Sigmoid colon (tissue), 7 donors: ENCODE measurements around the gene HHAT. TPM values are rescaled to one million over a fixed set of nuclear protein-coding genes. Genes with fewer than 3 reads are reported as not detected.

Experiments used
- DNase-seq: peaks from one replicate; pipeline ENCODE4 v3.0.0-alpha.2; 2019
- H3K27ac ChIP-seq, 4 donors: fragments of 200-600 bp; sonication (generic); one replicate each; pipeline ENCODE4 v1.5.1; 2016 to 2019; ENCODE audit warnings: mild to moderate bottlenecking in 1 of 4
- H3K27me3 ChIP-seq, 3 donors: fragments of 200-600 bp; sonication (generic); one replicate each; pipeline ENCODE4 v1.5.1; 2019; ENCODE audit warnings: mild to moderate bottlenecking in 1 of 3
- H3K36me3 ChIP-seq, 4 donors: fragments of 200-600 bp; sonication (generic); one replicate each; pipeline ENCODE4 v1.5.1; 2016 to 2019
- H3K4me1 ChIP-seq, 4 donors: fragments of 200-600 bp; sonication (generic); one replicate each; pipeline ENCODE4 v1.5.1; 2017 to 2019
- H3K4me3 ChIP-seq, 4 donors: fragments of 200-600 bp; sonication (generic); one replicate each; pipeline ENCODE4 v1.5.1; 2017 to 2019; ENCODE audit warnings: mild to moderate bottlenecking in 2 of 4, moderate library complexity in 1 of 4
- H3K9me3 ChIP-seq, 4 donors: fragments of 200-600 bp in 3 of 4; sonication (generic) in 3 of 4; one replicate each; pipeline versions ENCODE4 v1.5.1 to v1.6.1; 2013 to 2019
- EP300 ChIP-seq, 4 donors: sonication (generic); formaldehyde crosslinking; IDR thresholded peaks; one replicate each; pipeline ENCODE4 v1.6.1; 2017; ENCODE audit warnings: antibody characterized with exemption in 4 of 4
- POLR2A ChIP-seq, 2 donors: fragments of 450-650 bp; IDR thresholded peaks; one replicate each; pipeline ENCODE4 v1.6.1; 2016; ENCODE audit warnings: antibody characterized with exemption in 2 of 2, mild to moderate bottlenecking in 2 of 2, moderate library complexity in 2 of 2
- POLR2AphosphoS5 ChIP-seq, 4 donors: sonication (generic); formaldehyde crosslinking; IDR thresholded peaks; one replicate each; pipeline ENCODE4 v1.6.1; 2017; ENCODE audit warnings: antibody characterized with exemption in 4 of 4
- WGBS, 2 donors: extraction: QIAGEN DNeasy Blood & Tissue Kit; methylation state at CpG; one replicate each; pipeline ENCODE4 v1.1.7; 2013; 5-methylcytosine and 5-hydroxymethylcytosine counted together
- intact Hi-C: fragments of 100-400 bp; cut with DNase I; formaldehyde crosslinking; loops from one replicate; pipeline ENCODE4 v1.15.1; 2023
- polyA plus RNA-seq, 3 donors: library from polyadenylated mRNA; stranded (reverse); fragments of 200-250 nt; gene quantifications; one replicate each; pipeline ENCODE4 v1.2.3, GENCODE V29; 2013
- total RNA-seq, 4 donors: library from RNA; depleted of rRNA; stranded (reverse); fragments of >200 nt; gene quantifications; one replicate each; pipeline ENCODE4 v1.1.0, GENCODE V29; 2016
- TF ChIP-seq, protein P1 (sequence below), 4 experiments: fragments of 450-650 bp in 3 of 4; fragments of 200-600 bp in 1 of 4; IDR thresholded peaks; one replicate each; pipeline ENCODE4 v1.5.1; 2016 to 2019; ENCODE audit warnings: antibody characterized with exemption in 4 of 4, mild to moderate bottlenecking in 3 of 4, moderate library complexity in 2 of 4
- donor health status: healthy with polysubstance abuse.
- donor health status: Bipolar disorder and iron deficiency.
- donor health status: healthy.

The HHAT gene
- total and polyA plus RNA-seq, 7 donors = 0.46 to 6.4 (median 2.1) TPM

DNA sequence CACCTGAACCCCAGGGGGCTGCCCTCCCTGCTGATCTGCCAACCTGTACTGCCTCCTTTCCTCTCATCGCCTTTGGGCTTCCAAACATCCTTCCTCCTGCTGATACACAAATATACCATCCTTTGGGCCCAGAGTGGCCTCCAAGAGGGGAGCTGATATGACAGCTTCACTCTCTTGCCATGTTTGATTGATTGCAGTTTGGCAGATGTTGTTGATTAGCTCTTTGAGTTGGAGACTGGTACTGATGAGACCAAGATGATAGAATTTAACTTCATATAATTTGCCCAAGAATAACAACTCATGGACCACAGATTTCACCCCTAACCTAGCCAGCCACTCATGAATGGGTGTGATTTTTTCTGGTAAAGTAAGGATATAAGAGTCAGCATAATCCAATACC, 227.8 kb downstream of the HHAT start:
- no peaks in the 10 kb centered on the region for H3K27me3 ChIP-seq
- DNase-seq = no peak
- 90 to 98% methylated on average over 1 of the region's 1 CpG for WGBS, 2 donors
- H3K9me3 ChIP-seq = no peaks in the 10 kb centered on the region
- no peak overlapping the region for H3K4me3 ChIP-seq
- intact Hi-C loops = no loop called here
- TF ChIP-seq, protein P1, sequence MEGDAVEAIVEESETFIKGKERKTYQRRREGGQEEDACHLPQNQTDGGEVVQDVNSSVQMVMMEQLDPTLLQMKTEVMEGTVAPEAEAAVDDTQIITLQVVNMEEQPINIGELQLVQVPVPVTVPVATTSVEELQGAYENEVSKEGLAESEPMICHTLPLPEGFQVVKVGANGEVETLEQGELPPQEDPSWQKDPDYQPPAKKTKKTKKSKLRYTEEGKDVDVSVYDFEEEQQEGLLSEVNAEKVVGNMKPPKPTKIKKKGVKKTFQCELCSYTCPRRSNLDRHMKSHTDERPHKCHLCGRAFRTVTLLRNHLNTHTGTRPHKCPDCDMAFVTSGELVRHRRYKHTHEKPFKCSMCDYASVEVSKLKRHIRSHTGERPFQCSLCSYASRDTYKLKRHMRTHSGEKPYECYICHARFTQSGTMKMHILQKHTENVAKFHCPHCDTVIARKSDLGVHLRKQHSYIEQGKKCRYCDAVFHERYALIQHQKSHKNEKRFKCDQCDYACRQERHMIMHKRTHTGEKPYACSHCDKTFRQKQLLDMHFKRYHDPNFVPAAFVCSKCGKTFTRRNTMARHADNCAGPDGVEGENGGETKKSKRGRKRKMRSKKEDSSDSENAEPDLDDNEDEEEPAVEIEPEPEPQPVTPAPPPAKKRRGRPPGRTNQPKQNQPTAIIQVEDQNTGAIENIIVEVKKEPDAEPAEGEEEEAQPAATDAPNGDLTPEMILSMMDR (IDR thresholded peaks at IDR 0.05) = no peak
- TF ChIP-seq EP300 (IDR thresholded peaks at IDR 0.05) (no peak), POLR2AphosphoS5 (IDR thresholded peaks at IDR 0.05) (no peak), POLR2A (IDR thresholded peaks at IDR 0.05) (no peak)
- no peak overlapping the region for H3K27ac ChIP-seq
- no peaks in the 10 kb centered on the region for H3K4me1 ChIP-seq
- no peaks in the 10 kb centered on the region for H3K36me3 ChIP-seq

DNA sequence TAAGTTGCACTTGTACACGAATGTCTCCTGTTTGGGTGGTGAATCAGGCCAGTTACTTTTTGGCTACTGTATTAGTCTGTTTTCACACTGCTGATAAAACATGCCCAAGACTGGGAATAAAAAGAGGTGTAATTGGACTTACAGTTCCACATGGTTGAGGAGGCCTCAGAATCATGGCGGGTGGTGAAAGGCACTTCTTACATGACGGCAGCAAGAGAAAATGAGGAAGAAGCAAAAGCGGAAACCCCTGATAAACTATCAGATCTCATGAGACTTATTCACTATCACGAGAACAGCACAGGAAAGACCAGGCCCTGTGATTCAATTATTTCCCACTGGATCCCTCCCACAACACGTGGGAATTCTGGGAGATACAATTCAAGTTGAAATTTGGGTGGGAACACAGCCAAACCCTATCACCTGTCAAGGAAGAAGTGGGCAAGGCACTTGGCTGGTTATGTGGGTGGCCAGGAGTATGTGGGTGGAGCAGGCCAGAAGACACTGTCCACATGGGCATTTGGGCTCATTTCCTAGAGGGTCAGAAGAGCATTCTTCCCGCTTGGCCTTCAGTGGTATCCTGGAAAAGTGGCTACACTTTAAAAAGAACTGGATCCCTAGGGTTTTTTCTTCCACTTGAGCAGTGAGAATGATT, 228.8 kb downstream of the HHAT start:
- 80 to 87% methylated on average over 7 of the region's 7 CpGs for WGBS, 2 donors
- TF ChIP-seq EP300 (IDR thresholded peaks at IDR 0.05) (no peak), POLR2A (IDR thresholded peaks at IDR 0.05) (no peak), POLR2AphosphoS5 (IDR thresholded peaks at IDR 0.05) (no peak)
- TF ChIP-seq, protein P1 (IDR thresholded peaks at IDR 0.05) = no peak
- no peak overlapping the region for H3K4me3 ChIP-seq
- H3K4me1 ChIP-seq = no peaks in the 10 kb centered on the region
- H3K27me3 ChIP-seq = no peaks in the 10 kb centered on the region
- intact Hi-C loops = no loop called here
- no peaks in the 10 kb centered on the region for H3K36me3 ChIP-seq
- H3K9me3 ChIP-seq = no peaks in the 10 kb centered on the region
- no peak overlapping the region for H3K27ac ChIP-seq
- DNase-seq = no peak

DNA sequence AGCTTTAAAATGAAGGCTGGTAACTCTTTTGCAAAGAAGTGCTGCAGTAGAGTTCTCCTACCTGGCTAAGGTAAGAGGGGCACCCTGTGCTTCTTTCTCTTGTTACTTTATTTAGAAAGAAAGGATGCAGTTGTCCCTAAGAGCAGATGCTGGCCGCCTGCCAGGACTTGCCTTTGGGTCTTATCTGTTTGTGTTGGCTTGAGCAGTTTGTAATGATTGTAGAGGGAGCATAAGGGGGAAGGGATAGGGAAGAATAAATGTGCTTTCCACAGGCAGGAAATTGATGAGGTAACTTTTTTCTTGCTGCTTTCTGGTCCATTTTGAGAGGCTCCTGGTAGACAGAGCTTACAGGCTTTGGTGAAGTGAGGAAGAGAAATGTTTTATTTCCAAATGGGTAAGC, 229.6 kb downstream of the HHAT start:
- no peaks in the 10 kb centered on the region for H3K27me3 ChIP-seq
- TF ChIP-seq, protein P1 (IDR thresholded peaks at IDR 0.05) = no peak
- TF ChIP-seq POLR2AphosphoS5 (IDR thresholded peaks at IDR 0.05) (no peak), EP300 (IDR thresholded peaks at IDR 0.05) (no peak), POLR2A (IDR thresholded peaks at IDR 0.05) (no peak)
- no peak for DNase-seq
- 7 to 41% methylated on average over 1 of the region's 1 CpG for WGBS, 2 donors
- no peaks in the 10 kb centered on the region for H3K9me3 ChIP-seq
- H3K4me1 ChIP-seq = no peaks in the 10 kb centered on the region
- H3K36me3 ChIP-seq = no peaks in the 10 kb centered on the region
- intact Hi-C loops = no loop called here
- no peak overlapping the region for H3K4me3 ChIP-seq
- H3K27ac ChIP-seq = no peak overlapping the region

DNA sequence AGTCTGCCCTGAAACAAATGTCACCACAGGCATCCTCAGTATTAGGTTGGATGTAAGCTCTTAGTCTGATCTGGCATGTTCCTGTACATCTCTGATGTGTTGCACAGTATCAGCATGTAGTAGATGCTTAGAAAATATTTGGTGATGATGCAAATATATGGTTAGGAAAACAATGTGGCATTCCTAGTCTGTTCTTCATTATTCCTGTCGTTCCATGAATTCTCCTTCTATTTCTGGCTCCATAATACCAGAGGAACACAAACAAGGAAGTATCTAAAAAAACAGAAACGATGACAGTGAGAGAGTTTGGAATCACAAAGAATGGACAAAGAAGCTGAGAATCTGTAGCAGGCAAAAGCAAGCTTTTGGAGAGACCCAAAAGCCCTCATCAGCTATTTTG, 236.6 kb downstream of the HHAT start:
- no peak for DNase-seq
- 48 to 67% methylated on average over 2 of the region's 2 CpGs for WGBS, 2 donors
- no peak for TF ChIP-seq EP300 (IDR thresholded peaks at IDR 0.05)
- TF ChIP-seq, protein P1 (IDR thresholded peaks at IDR 0.05) = no peak
- TF ChIP-seq POLR2AphosphoS5 (IDR thresholded peaks at IDR 0.05) = no peak

DNA sequence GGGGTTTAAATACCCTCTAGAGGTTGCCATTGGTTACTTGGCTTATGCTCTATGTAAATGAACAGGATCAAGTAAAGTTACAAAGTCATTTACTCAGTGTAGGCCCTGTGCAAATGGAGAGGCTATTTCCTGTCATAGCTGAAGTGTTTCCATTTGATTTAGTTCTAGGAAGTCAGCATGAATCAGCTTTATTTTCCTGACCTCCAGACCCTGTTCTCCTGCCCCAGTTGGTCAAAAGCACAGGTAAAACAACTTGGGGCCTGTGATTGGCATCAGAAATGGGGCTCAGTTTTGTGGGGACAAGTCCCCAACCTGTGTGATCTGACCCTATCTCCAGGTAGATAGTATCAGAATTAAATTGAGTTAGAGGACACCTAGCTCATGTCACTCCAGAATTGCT, 239.9 kb downstream of the HHAT start:
- Histone ChIP-seq H3K27ac (no peak overlapping the region), H3K27me3 (no peaks in the 10 kb centered on the region), H3K36me3 (no peaks in the 10 kb centered on the region), H3K4me3 (no peak overlapping the region), H3K9me3 (no peaks in the 10 kb centered on the region), H3K4me1 (no peaks in the 10 kb centered on the region)
- DNase-seq = no peak
- TF ChIP-seq POLR2AphosphoS5 (IDR thresholded peaks at IDR 0.05) = no peak
- TF ChIP-seq EP300 (IDR thresholded peaks at IDR 0.05) = no peak
- TF ChIP-seq, protein P1 (IDR thresholded peaks at IDR 0.05) = no peak
- no peak for TF ChIP-seq POLR2A (IDR thresholded peaks at IDR 0.05)
- intact Hi-C loops = no loop called here

More for the DNA sequence above, 236.6 kb downstream of the HHAT start:
- H3K9me3 ChIP-seq = no peaks in the 10 kb centered on the region
- intact Hi-C loops = no loop called here
- H3K4me3 ChIP-seq = no peak overlapping the region
- H3K4me1 ChIP-seq = no peaks in the 10 kb centered on the region
- H3K27me3 ChIP-seq = no peaks in the 10 kb centered on the region
- H3K27ac ChIP-seq = no peak overlapping the region
- H3K36me3 ChIP-seq = no peaks in the 10 kb centered on the region
